NB4 (cell line): Measurements from ENCODE around the gene FEM1C.

Experiments used
- DNase-seq: peaks from one replicate; pipeline ENCODE4 v3.0.0; 2010; ENCODE audit warnings: low read depth
- H3K4me3 ChIP-seq: one replicate; pipeline ENCODE4 v1.5.1; 2011; ENCODE audit warnings: mild to moderate bottlenecking, low read depth, low read length, moderate library complexity
- CTCF ChIP-seq: IDR thresholded peaks from one replicate; pipeline ENCODE4 v1.5.1; 2012; ENCODE audit warnings: low read depth, low read length
- MAX ChIP-seq: IDR thresholded peaks from 2 replicates; pipeline ENCODE4 v1.6.1; 2011; ENCODE audit warnings: low read depth, low read length
- MYC ChIP-seq: IDR thresholded peaks from 2 replicates; pipeline ENCODE4 v1.6.1; 2011; ENCODE audit warnings: low read depth, low read length
- POLR2A ChIP-seq: IDR thresholded peaks from 2 replicates; pipeline ENCODE4 v1.6.1; 2011; ENCODE audit warnings: mild to moderate bottlenecking; ENCODE audit not compliant: insufficient read length; ENCODE audit errors: extremely low read depth

FEM1C gene

GRCh38 chr5:115584501-115584900 lies 39.9 kb upstream of the FEM1C start:
- no peak for TF ChIP-seq CTCF
- no peak for TF ChIP-seq MYC
- no peak for TF ChIP-seq POLR2A
- no peak for TF ChIP-seq MAX
- no peak for DNase-seq

GRCh38 chr5:115583474-115583873 lies 38.9 kb upstream of the FEM1C start:
- H3K4me3 ChIP-seq: no peak overlapping the region
- TF ChIP-seq CTCF: no peak
- no peak for TF ChIP-seq MYC
- no peak for TF ChIP-seq POLR2A
- TF ChIP-seq MAX: no peak
- DNase-seq: no peak

More at GRCh38 chr5:115584501-115584900, 39.9 kb upstream of the FEM1C start:
- no peak overlapping the region for H3K4me3 ChIP-seq

DNA sequence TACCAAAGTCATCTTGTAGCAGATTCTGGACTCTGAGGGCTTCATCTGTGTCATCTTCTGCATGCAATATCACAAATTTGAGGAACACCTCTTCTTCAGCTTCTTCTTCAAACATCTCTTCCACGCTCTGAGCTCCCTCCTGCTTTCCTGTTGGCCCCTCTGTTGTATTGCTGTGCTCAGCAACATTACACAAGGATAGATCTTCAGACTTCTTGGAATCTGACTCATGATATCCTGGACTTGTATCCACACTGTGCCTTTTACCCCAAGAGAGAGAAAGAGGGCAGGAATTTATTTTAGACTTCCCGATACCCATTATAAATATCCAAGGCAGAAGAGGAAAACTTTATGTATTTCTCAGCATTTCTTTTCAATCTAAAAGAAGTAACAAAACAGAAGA lies 36.4 kb upstream of the FEM1C start:
- H3K4me3 ChIP-seq: no peak overlapping the region
- DNase-seq: no peak
- TF ChIP-seq CTCF (no peak), MAX (no peak), POLR2A (no peak), MYC (no peak)

GRCh38 chr5:115579747-115580173 lies 35.2 kb upstream of the FEM1C start:
- no peak for TF ChIP-seq MAX
- no peak for TF ChIP-seq MYC
- no peak for TF ChIP-seq CTCF
- no peak for TF ChIP-seq POLR2A
- no peak overlapping the region for H3K4me3 ChIP-seq
- peak; percentile 27 for DNase-seq

DNA sequence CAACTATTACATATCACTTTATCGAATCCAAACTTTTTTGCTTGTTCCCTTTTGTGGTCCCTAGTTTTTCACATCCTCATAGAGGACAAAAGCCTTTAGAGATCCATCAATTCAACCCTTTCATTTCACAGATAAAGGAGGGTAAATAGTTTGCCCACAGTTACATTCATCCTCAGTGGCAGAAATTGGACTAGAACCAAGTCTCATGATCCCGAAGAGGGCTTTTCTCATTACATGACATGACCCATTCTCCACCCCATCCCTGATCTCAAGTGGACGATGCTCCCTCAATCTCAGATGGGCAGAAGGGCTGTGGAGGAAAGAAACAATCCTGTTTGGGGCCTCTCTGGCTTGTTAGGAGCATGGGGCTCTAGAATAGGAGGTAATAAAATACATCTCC lies 34.6 kb upstream of the FEM1C start:
- TF ChIP-seq MYC (no peak), POLR2A (no peak), CTCF (no peak), MAX (no peak)
- no peak for DNase-seq
- no peak overlapping the region for H3K4me3 ChIP-seq

- no peak overlapping the region for H3K4me3 ChIP-seq
- DNase-seq: no peak
- TF ChIP-seq MYC (no peak), MAX (no peak), CTCF (no peak), POLR2A (no peak)
Observed at GRCh38 chr5:115578657-115579056, 34.1 kb upstream of the FEM1C start.
